HCT116 (cell line): ENCODE measurements around the gene TFF2.

Experiments
- CTCF ChIP-seq, 3 experiments: fragments of 200-600 bp in 1 of 3; sonication (generic) in 1 of 3; IDR thresholded peaks in 2 of 3; conservative IDR thresholded peaks in 1 of 3; 2 replicates each; pipeline ENCODE4 v1.5.1; 2012 to 2017; ENCODE audit warnings: low read depth in 2 of 3, low read length in 2 of 3, antibody characterized with exemption in 1 of 3, borderline replicate concordance in 1 of 3, control low read depth in 1 of 3, mild to moderate bottlenecking in 1 of 3, mixed read lengths in 1 of 3, mixed run types in 1 of 3, moderate library complexity in 1 of 3; ENCODE audit not compliant: insufficient read depth in 1 of 3
- JUND ChIP-seq: IDR thresholded peaks from 2 replicates; pipeline ENCODE4 v1.6.1; 2012

DNA sequence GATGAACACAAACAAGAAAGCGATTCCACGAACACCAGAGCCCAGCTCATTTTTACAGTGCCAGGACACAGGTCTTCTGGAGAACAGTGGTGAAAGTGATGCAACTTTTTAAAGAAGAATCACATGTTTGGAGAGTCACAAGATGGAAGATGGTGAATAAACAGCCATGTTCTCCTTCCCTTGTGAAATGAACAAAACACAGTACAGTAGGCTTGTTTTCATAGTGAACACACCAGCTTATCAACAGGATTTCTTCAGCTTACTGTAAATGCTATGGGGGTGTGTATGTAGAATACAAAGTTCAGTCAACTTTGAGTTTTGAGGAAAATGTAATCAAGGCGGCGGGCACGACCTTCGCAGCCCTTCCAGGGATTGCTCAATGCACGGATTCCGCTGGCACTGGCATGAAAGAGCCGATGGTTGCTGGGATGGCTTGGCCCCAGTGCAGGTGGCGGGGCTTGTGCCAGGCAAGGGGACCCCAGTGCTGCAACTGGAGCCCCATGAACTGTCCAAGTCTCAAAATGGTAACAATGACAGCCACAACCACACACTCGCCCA lies 35.3 kb upstream of the TFF2 start:
- no peak for TF ChIP-seq CTCF (IDR thresholded peaks at IDR 0.05 in 2 of 3, conservative IDR thresholded peaks at IDR 0.05 in 1 of 3; ENCODE audit: borderline replicate concordance in 1 of 3, insufficient read depth in 1 of 3, low read depth in 2 of 3, low read length in 2 of 3)
- no peak for TF ChIP-seq JUND
